Fibroblast of lung (primary cell): ENCODE results near the gene PAM16. TPM values are rescaled to one million over a fixed set of nuclear protein-coding genes. Genes with fewer than 3 reads are reported as not detected.
A peak's percentile ranks its signal among the peaks of the same experiment; 100 is the strongest.

ENCODE experiments used
- DNase-seq, 2 donors: peaks; one replicate each; pipeline versions ENCODE4 v3.0.0 to v3.0.0-alpha.2; 2010; ENCODE audit warnings: low read depth in 2 of 2
- H2AFZ ChIP-seq: 2 replicates; pipeline ENCODE4 v1.5.1; 2012; ENCODE audit warnings: low read length, control low read depth, inconsistent platforms
- H3K27ac ChIP-seq: 2 replicates; pipeline ENCODE4 v1.5.1; 2011; ENCODE audit warnings: low read length, control low read depth; ENCODE audit not compliant: insufficient read depth
- H3K27me3 ChIP-seq: 2 replicates; pipeline ENCODE4 v1.5.1; 2011; ENCODE audit warnings: mild to moderate bottlenecking, low read length; ENCODE audit not compliant: control insufficient read depth, insufficient read depth
- H3K36me3 ChIP-seq: 2 replicates; pipeline ENCODE4 v1.5.1; 2011; ENCODE audit warnings: low read length; ENCODE audit not compliant: control insufficient read depth, insufficient read depth
- H3K4me1 ChIP-seq: 2 replicates; pipeline ENCODE4 v1.5.1; 2011; ENCODE audit warnings: low read length; ENCODE audit not compliant: control insufficient read depth, insufficient read depth; ENCODE audit errors: extremely low read depth
- H3K4me2 ChIP-seq: 2 replicates; pipeline ENCODE4 v1.5.1; 2011; ENCODE audit warnings: low read length, control low read depth; ENCODE audit not compliant: insufficient read depth; ENCODE audit errors: extremely low read depth
- H3K4me3 ChIP-seq, 4 experiments: fragments of 200-600 bp in 1 of 4; sonication (generic) in 1 of 4; replicated peaks in 1 of 4; 2 replicates each; pipeline ENCODE4 v1.5.1; 2011 to 2016; ENCODE audit warnings: low read length in 4 of 4, low read depth in 3 of 4, mild to moderate bottlenecking in 3 of 4, control low read depth in 2 of 4, inconsistent platforms in 1 of 4, mixed read lengths in 1 of 4; ENCODE audit not compliant: insufficient read depth in 1 of 4; ENCODE audit errors: control extremely low read depth in 1 of 4
- H3K79me2 ChIP-seq: 2 replicates; pipeline ENCODE4 v1.5.1; 2012; ENCODE audit warnings: mild to moderate bottlenecking, low read length, inconsistent platforms; ENCODE audit not compliant: control insufficient read depth, insufficient read depth
- H3K9ac ChIP-seq: 2 replicates; pipeline ENCODE4 v1.5.1; 2011; ENCODE audit warnings: mild to moderate bottlenecking, low read length, control low read depth; ENCODE audit not compliant: insufficient read depth
- H3K9me3 ChIP-seq: 2 replicates; pipeline ENCODE4 v1.5.1; 2012; ENCODE audit warnings: low read depth, low read length; ENCODE audit not compliant: control insufficient read depth, insufficient read depth
- H4K20me1 ChIP-seq: 2 replicates; pipeline ENCODE4 v1.5.1; 2011; ENCODE audit warnings: low read length; ENCODE audit not compliant: control insufficient read depth, insufficient read depth; ENCODE audit errors: extremely low read depth
- EZH2 ChIP-seq: IDR thresholded peaks from 2 replicates; pipeline ENCODE4 v1.5.1; 2012; ENCODE audit warnings: low read length, control low read depth, mild to moderate bottlenecking; ENCODE audit errors: missing control alignments
- polyA plus RNA-seq, 2 donors: library from polyadenylated mRNA; depleted of rRNA in 1 of 2; stranded (reverse) in 1 of 2; unstranded in 1 of 2; fragments of >200 nt; gene quantifications; 2 replicates each; pipeline ENCODE4 v1.2.1, GENCODE V29; 2011 to 2012; ENCODE audit warnings: missing spikeins in 1 of 2
- total RNA-seq: library from RNA; depleted of rRNA; stranded (reverse); fragments of >200 nt; gene quantifications from 2 replicates; pipeline ENCODE4 v1.2.1, GENCODE V29; 2014
- TF ChIP-seq, protein P1 (sequence below), 2 donors: IDR thresholded peaks in 1 of 2; conservative IDR thresholded peaks in 1 of 2; 1 replicate in 1 of 2; 2 replicates in 1 of 2; pipeline ENCODE4 v1.5.1; 2011 to 2012; ENCODE audit warnings: low read length in 2 of 2, control low read depth in 1 of 2, inconsistent platforms in 1 of 2, low read depth in 1 of 2, mild to moderate bottlenecking in 1 of 2

The PAM16 gene
- total and polyA plus RNA-seq, 2 donors (not counting 1 experiment from before 2014, with no cell fraction given): 14.8 to 34.3 TPM

DNA sequence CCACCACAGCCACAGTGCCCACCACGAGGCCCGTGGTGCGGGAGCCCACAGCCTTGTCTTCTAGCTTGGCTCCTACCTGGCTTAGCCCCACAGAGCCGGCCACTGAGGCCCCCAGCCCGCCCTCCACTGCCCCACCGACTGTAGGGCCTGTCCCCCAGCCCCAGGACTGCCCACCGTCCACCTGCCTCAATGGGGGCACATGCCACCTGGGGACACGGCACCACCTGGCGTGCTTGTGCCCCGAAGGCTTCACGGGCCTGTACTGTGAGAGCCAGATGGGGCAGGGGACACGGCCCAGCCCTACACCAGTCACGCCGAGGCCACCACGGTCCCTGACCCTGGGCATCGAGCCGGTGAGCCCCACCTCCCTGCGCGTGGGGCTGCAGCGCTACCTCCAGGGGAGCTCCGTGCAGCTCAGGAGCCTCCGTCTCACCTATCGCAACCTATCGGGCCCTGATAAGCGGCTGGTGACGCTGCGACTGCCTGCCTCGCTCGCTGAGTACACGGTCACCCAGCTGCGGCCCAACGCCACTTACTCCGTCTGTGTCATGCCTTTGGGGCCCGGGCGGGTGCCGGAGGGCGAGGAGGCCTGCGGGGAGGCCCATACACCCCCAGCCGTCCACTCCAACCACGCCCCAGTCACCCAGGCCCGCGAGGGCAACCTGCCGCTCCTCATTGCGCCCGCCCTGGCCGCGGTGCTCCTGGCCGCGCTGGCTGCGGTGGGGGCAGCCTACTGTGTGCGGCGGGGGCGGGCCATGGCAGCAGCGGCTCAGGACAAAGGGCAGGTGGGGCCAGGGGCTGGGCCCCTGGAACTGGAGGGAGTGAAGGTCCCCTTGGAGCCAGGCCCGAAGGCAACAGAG lies 31.0 kb upstream of the PAM16 start:
- Histone ChIP-seq H3K4me2 (no peak overlapping the region), H3K4me3 (no peak overlapping the region), H3K9ac (no peak overlapping the region), H3K27me3 (no peaks in the 10 kb centered on the region), H3K36me3 (peaks cover 42% of the 10 kb centered on the region), H2AFZ (no peak overlapping the region), H4K20me1 (no peaks in the 10 kb centered on the region), H3K4me1 (peaks cover 51% of the 10 kb centered on the region), H3K27ac (peak overlapping the region; percentile 71), H3K79me2 (peaks cover 51% of the 10 kb centered on the region), H3K9me3 (no peaks in the 10 kb centered on the region)
- TF ChIP-seq EZH2: no peak
- TF ChIP-seq, protein P1, sequence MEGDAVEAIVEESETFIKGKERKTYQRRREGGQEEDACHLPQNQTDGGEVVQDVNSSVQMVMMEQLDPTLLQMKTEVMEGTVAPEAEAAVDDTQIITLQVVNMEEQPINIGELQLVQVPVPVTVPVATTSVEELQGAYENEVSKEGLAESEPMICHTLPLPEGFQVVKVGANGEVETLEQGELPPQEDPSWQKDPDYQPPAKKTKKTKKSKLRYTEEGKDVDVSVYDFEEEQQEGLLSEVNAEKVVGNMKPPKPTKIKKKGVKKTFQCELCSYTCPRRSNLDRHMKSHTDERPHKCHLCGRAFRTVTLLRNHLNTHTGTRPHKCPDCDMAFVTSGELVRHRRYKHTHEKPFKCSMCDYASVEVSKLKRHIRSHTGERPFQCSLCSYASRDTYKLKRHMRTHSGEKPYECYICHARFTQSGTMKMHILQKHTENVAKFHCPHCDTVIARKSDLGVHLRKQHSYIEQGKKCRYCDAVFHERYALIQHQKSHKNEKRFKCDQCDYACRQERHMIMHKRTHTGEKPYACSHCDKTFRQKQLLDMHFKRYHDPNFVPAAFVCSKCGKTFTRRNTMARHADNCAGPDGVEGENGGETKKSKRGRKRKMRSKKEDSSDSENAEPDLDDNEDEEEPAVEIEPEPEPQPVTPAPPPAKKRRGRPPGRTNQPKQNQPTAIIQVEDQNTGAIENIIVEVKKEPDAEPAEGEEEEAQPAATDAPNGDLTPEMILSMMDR (conservative IDR thresholded peaks at IDR 0.05 in 1 of 2, IDR thresholded peaks at IDR 0.05 in 1 of 2; ENCODE audit: low read depth in 1 of 2, low read length in 2 of 2): no peak
- DNase-seq: no peak

DNA sequence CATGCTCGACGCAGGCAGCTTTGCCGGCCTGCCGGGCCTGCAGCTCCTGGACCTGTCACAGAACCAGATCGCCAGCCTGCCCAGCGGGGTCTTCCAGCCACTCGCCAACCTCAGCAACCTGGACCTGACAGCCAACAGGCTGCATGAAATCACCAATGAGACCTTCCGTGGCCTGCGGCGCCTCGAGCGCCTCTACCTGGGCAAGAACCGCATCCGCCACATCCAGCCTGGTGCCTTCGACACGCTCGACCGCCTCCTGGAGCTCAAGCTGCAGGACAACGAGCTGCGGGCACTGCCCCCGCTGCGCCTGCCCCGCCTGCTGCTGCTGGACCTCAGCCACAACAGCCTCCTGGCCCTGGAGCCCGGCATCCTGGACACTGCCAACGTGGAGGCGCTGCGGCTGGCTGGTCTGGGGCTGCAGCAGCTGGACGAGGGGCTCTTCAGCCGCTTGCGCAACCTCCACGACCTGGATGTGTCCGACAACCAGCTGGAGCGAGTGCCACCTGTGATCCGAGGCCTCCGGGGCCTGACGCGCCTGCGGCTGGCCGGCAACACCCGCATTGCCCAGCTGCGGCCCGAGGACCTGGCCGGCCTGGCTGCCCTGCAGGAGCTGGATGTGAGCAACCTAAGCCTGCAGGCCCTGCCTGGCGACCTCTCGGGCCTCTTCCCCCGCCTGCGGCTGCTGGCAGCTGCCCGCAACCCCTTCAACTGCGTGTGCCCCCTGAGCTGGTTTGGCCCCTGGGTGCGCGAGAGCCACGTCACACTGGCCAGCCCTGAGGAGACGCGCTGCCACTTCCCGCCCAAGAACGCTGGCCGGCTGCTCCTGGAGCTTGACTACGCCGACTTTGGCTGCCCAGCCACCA lies 30.2 kb upstream of the PAM16 start:
- DNase-seq: no peak
- Histone ChIP-seq H4K20me1 (no peaks in the 10 kb centered on the region), H3K27ac (no peak overlapping the region), H3K4me3 (no peak overlapping the region), H3K36me3 (peaks cover 42% of the 10 kb centered on the region), H3K4me2 (no peak overlapping the region), H3K9ac (no peak overlapping the region), H2AFZ (no peak overlapping the region), H3K9me3 (no peaks in the 10 kb centered on the region), H3K27me3 (no peaks in the 10 kb centered on the region), H3K4me1 (peaks cover 50% of the 10 kb centered on the region), H3K79me2 (peaks cover 60% of the 10 kb centered on the region)
- TF ChIP-seq, protein P1 (conservative IDR thresholded peaks at IDR 0.05 in 1 of 2, IDR thresholded peaks at IDR 0.05 in 1 of 2; ENCODE audit: low read depth in 1 of 2, low read length in 2 of 2): no peak
- no peak for TF ChIP-seq EZH2
